AG10803 (cell line): ENCODE data around the gene PIK3IP1.
"Not testable (repeated sequence)": the region's sequence is repeated elsewhere in the genome, so short reads cannot be mapped to it uniquely, and the experiment has no call there.

Source experiments
- DNase-seq: peaks from one replicate; pipeline ENCODE4 v3.0.0; 2010; ENCODE audit warnings: low read depth
- H3K4me3 ChIP-seq: 2 replicates; pipeline ENCODE4 v1.5.1; 2011; ENCODE audit warnings: mild to moderate bottlenecking, low read length, control low read depth
- CTCF ChIP-seq: conservative IDR thresholded peaks from 2 replicates; pipeline ENCODE4 v1.5.1; 2011; ENCODE audit warnings: mild to moderate bottlenecking, low read length, control low read depth, inconsistent platforms

PIK3IP1 gene

GRCh38 chr22:31243339-31244045, 48.8 kb downstream of the PIK3IP1 start:
- peak overlapping the region; percentile 4; the same call in 1 of the 2 replicates for H3K4me3 ChIP-seq
- DNase-seq = peak; percentile 49
- no peak for TF ChIP-seq CTCF

- no peak overlapping the region for H3K4me3 ChIP-seq
- peak; percentile 23 for DNase-seq
- peak; percentile 38 for TF ChIP-seq CTCF
Observed at GRCh38 chr22:31241936-31242335, 50.4 kb downstream of the PIK3IP1 start.

DNA sequence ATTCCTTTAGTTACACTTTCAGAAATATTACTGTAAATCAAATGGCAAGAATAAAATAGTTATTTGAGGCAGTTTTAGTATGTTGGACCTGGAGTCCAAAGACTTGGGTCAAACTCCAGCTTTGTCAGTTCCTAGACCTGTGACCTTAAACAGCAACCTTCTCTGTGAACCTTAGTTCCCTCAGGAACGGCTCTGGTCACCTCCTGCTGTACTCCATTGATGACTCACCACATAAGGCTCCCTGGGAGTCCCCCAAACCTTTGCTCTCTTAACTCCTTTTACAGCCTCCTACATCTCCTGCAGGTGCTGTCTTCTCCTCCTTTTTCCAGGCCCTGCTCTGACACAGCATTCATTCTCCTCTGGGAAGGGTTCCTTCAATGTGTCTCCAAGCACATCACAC, 51.1 kb downstream of the PIK3IP1 start:
- no peak for TF ChIP-seq CTCF
- DNase-seq = no peak
- no peak overlapping the region for H3K4me3 ChIP-seq

DNA sequence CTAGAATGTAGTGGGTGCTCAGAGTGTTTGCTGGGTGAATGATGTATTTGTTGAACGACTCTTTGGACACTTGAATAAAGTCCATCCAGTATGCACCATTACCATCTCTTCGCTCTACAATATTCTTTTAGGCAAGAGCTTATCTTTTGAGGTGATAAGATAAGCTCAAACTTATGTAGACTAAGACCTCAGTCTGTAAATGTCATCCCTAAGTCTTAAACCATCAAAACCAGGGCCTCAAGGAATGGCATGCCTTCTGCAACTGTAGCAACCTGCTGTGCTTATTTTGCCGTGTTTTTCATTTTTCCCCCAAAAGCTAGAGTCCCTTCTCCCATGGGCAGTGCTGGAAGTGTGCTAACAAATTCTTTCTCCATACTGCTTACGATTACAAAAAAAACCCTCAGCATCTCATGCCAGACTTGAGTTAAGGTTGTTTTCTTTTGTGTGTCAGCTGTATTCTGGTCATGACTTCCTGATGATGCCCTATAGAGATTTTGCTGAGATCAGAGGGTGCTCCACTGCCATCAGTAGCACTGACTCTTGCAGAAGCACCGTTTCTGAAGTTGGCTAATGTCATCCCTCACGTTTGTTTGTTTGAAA, 52.4 kb downstream of the PIK3IP1 start:
- no peak overlapping the region for H3K4me3 ChIP-seq
- no peak for TF ChIP-seq CTCF
- DNase-seq = no peak

DNA sequence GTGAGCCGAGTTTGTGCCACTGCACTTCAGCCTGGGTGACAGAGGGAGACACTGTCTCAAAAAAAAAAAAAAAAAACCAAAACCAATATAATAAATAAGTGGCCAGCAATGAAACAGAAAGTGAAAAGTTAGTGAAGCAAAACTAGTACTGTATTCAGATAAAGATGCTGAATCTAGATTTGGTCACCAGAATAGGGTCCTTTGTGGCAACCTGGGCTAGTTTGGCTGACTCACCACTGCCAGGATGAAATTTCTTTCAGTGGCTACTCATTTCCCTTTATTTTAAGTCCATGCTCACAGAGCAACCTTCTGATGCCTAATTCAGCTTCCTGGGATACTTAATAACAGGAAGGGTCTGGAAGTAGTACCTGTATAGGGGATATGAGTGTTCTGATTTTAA, 54.2 kb downstream of the PIK3IP1 start:
- no peak for TF ChIP-seq CTCF
- no peak for DNase-seq
- H3K4me3 ChIP-seq = no peak overlapping the region

DNA sequence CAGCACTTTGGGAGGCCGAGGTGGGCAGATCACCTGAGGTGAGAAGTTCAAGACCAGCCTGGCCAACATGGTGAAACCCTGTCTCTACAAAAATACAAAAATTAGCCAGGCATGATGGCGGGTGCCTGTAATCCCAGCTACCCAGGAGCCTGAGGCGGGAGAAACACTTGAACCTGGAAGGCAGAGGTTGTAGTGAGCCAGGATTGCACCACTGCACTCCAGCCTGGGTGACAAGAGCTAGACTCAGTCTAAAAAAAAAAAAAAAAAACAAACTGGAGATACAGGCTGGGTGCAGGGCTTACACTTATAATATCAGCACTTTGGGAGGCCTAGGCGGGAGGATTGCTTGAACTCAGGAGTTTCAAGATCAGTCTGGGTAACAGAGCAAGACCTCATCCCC, 56.2 kb downstream of the PIK3IP1 start:
- DNase-seq, H3K4me3 ChIP-seq: not testable (repeated sequence)

GRCh38 chr22:31235081-31235480, 57.2 kb downstream of the PIK3IP1 start:
- no peak for DNase-seq
- TF ChIP-seq CTCF = no peak
- H3K4me3 ChIP-seq = no peak overlapping the region
